ENCODE measurements around the gene TPPP3.

DNA sequence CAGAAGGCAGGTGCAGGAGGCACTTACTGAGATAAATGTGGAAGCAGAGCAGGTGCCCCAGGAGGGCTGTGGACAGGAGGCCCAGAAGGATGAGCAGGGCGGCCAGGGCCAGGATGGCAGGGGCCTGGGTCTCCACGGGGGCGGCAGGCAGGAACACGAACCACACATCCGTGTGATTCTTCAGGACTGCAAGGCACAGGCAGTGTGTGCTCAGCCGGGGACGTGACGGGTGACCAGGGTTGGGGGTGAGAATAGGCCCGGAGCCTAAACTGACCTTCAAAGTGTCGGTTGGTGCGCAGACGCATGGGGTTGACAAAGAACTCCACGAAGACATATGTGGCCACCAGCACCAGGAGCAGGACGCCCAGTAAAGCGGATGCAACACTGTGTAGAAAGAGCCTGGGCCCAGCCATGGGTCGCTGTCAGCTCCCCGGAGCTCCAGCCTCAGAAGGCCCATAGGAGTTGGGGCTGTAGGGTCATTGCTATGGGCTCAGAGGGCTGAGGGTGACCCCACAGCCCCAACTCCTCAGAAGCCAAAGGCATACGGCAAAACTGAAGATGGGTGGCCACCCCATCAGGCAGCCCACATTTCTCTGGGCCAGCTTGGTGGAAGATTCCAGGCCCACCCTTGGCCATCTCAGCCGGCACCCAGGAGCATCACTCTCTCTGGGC is 5.4 kb upstream of the TPPP3 start:
- TF ChIP-seq, protein P1, sequence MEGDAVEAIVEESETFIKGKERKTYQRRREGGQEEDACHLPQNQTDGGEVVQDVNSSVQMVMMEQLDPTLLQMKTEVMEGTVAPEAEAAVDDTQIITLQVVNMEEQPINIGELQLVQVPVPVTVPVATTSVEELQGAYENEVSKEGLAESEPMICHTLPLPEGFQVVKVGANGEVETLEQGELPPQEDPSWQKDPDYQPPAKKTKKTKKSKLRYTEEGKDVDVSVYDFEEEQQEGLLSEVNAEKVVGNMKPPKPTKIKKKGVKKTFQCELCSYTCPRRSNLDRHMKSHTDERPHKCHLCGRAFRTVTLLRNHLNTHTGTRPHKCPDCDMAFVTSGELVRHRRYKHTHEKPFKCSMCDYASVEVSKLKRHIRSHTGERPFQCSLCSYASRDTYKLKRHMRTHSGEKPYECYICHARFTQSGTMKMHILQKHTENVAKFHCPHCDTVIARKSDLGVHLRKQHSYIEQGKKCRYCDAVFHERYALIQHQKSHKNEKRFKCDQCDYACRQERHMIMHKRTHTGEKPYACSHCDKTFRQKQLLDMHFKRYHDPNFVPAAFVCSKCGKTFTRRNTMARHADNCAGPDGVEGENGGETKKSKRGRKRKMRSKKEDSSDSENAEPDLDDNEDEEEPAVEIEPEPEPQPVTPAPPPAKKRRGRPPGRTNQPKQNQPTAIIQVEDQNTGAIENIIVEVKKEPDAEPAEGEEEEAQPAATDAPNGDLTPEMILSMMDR (IDR thresholded peaks at IDR 0.05; ENCODE audit: insufficient read depth, low read length) = no peak
- no peak for TF ChIP-seq SPI1 (IDR thresholded peaks at IDR 0.05; ENCODE audit: borderline replicate concordance, low read depth)

Data from HL-60 (cell line).